Activated T-helper 1 cell treated with anti-CD3 and anti-CD28 coated beads, Interleukin-2, amount 50 U/mL, for 16 hours (primary cell): ENCODE measurements around the gene COL15A1.

Source experiments
- DNase-seq, 2 donors: peaks; one replicate each; pipeline ENCODE4 v3.0.0-alpha.2; 2020; ENCODE audit warnings: low read depth in 1 of 2, low spot score in 1 of 2

COL15A1 gene

GRCh38 chr9:99052815-99053715, 109.4 kb downstream of the COL15A1 start:
- no peak for DNase-seq

- no peak for DNase-seq
Observed at GRCh38 chr9:99054581-99054980, 110.9 kb downstream of the COL15A1 start.

- DNase-seq, result no peak
Observed at GRCh38 chr9:99055384-99055783, 111.7 kb downstream of the COL15A1 start.

GRCh38 chr9:99056186-99056585, 112.5 kb downstream of the COL15A1 start:
- no peak for DNase-seq

- no peak for DNase-seq
Observed at GRCh38 chr9:99056886-99057664, 113.4 kb downstream of the COL15A1 start.

GRCh38 chr9:99057665-99058625, 114.2 kb downstream of the COL15A1 start:
- DNase-seq, result peak; percentile 38 to 40

GRCh38 chr9:99058964-99059921, 115.5 kb downstream of the COL15A1 start:
- no peak for DNase-seq

GRCh38 chr9:99060621-99061020, 116.9 kb downstream of the COL15A1 start:
- DNase-seq, result no peak

- no peak for DNase-seq
Observed at GRCh38 chr9:99062549-99062948, 118.8 kb downstream of the COL15A1 start.

GRCh38 chr9:99063522-99063921, 119.8 kb downstream of the COL15A1 start:
- DNase-seq, result no peak

GRCh38 chr9:99066571-99066970, 122.9 kb downstream of the COL15A1 start:
- DNase-seq, result no peak

GRCh38 chr9:99069075-99069474, 125.4 kb downstream of the COL15A1 start:
- DNase-seq, result no peak

- DNase-seq, result no peak
Observed at GRCh38 chr9:99069546-99069945, 125.8 kb downstream of the COL15A1 start.

- DNase-seq, result no peak
Observed at GRCh38 chr9:99070681-99071080, 127.0 kb downstream of the COL15A1 start.

GRCh38 chr9:99071313-99072039, 127.8 kb downstream of the COL15A1 start:
- no peak for DNase-seq

GRCh38 chr9:99072040-99072394, 128.3 kb downstream of the COL15A1 start:
- no peak for DNase-seq

- no peak for DNase-seq
Observed at GRCh38 chr9:99073347-99073746, 129.6 kb downstream of the COL15A1 start.

- no peak for DNase-seq
Observed at GRCh38 chr9:99073985-99074901, 130.5 kb downstream of the COL15A1 start.
